Breast epithelium (tissue), 3 donors: Measurements from ENCODE around the gene ZNF846. TPM values are rescaled to one million over a fixed set of nuclear protein-coding genes. Genes with fewer than 3 reads are reported as not detected.

ENCODE experiments used
- total RNA-seq, 3 donors: library from RNA; depleted of rRNA; stranded (reverse); fragments of >200 nt; gene quantifications; one replicate each; pipeline ENCODE4 v1.1.0, GENCODE V29; 2016

The ZNF846 gene
- total RNA-seq, 3 donors from 2014 or later, result 10.5 to 26.7 (median 20.8) TPM

Other genes with a start within 250 kb of the ZNF846 start
- 10 to 100 TPM; 11.5 to 22.4 (median 12.3) TPM for gene ZNF426, start 230.1 kb downstream of the ZNF846 start, total RNA-seq
- gene ZNF121, start 184.2 kb downstream of the ZNF846 start, total RNA-seq, result 10 to 100 TPM; 20.8 to 55.9 (median 36.1) TPM
- gene ZNF561, start 147.5 kb downstream of the ZNF846 start, total RNA-seq, result 10 to 100 TPM; 19.5 to 63.1 (median 29.5) TPM
- gene ZNF562, start 93.6 kb downstream of the ZNF846 start, total RNA-seq, result 10 to 100 TPM; 17.4 to 52.2 (median 32.4) TPM
- gene FBXL12, start 50.3 kb upstream of the ZNF846 start, total RNA-seq, result 10 to 100 TPM; 18.7 to 27.1 (median 19.7) TPM
- gene UBL5, start 59.2 kb upstream of the ZNF846 start, total RNA-seq, result 100 to 1,000 TPM; 381 to 489 (median 475) TPM
- gene PIN1, start 66.6 kb upstream of the ZNF846 start, total RNA-seq, result 100 to 1,000 TPM in 1 of 3 donors, 10 to 100 TPM in 2; 71.3 to 114 (median 73.4) TPM
- gene OLFM2, start 167.8 kb upstream of the ZNF846 start, total RNA-seq, result 10 to 100 TPM in 1 of 3 donors, 1 to 10 TPM in 2; 7.2 to 42.6 (median 8.8) TPM
- 10 to 100 TPM in 2 of 3 donors, 1 to 10 TPM in 1; 4.8 to 32.2 (median 12.5) TPM for gene COL5A3, start 241.8 kb upstream of the ZNF846 start, total RNA-seq
- not detected for gene RDH8, start 244.7 kb upstream of the ZNF846 start, total RNA-seq